Stimulated activated CD8-positive, alpha-beta memory T cell treated with anti-CD3 and anti-CD28 coated beads, Interleukin-4, amount 100 ng/mL, for 4 hours (primary cell): ENCODE measurements around the gene IL18R1.

Source experiments
- DNase-seq, 2 donors: peaks; one replicate each; pipeline ENCODE4 v3.0.0-alpha.2; 2020; ENCODE audit warnings: low read depth in 2 of 2, low spot score in 1 of 2

Gene IL18R1

DNA sequence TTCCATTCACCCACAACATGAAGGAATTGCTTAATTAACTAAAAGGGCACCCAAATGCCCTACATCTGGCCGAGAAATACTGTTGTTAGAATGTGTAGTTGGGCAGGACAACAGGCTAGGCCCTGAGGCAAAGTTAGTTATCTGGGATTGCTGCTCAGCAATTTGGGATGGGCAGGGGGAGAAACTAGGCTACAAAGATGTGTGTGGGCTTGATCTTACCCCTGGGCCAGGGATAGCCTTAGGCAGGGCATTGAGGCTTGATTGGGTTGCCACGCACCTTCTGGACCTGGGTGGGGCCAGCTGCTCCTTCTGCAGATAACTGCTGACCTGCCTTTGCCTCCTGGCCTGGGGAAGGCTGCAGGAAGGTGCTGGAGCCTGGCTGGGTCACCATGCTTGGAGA lies 76.8 kb downstream of the IL18R1 start:
- no peak for DNase-seq

DNA sequence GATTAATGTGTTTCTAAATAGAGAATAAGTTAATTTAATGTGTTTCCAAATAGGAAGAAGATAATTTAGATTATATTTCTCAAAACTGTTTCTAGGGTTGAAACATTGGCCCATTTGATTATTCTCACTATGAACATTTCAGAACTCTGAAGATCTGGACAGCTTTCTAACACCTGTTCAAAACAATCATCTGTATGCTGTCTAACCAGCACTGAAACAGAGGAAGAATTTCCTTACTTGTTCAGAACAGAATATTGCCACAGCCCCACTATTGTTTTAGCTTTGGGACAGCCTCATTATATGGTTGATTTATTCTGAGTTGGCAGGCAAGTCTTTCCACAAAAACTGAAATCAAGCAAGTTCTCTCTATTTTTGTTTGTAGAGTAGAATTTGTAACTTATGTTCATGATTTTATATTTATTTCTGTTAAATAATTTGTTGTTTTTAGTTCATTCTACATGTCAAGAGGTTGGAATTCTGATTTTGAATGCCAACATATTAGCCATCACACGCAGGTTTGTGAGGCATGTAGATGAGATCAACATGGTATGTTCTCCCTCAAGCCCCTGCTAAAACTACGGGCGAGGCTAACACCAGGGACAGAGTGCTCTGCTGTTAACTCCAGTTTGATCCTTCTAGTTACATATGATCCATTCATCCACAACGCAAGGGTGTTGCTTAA lies 78.5 kb downstream of the IL18R1 start:
- no peak for DNase-seq

DNA sequence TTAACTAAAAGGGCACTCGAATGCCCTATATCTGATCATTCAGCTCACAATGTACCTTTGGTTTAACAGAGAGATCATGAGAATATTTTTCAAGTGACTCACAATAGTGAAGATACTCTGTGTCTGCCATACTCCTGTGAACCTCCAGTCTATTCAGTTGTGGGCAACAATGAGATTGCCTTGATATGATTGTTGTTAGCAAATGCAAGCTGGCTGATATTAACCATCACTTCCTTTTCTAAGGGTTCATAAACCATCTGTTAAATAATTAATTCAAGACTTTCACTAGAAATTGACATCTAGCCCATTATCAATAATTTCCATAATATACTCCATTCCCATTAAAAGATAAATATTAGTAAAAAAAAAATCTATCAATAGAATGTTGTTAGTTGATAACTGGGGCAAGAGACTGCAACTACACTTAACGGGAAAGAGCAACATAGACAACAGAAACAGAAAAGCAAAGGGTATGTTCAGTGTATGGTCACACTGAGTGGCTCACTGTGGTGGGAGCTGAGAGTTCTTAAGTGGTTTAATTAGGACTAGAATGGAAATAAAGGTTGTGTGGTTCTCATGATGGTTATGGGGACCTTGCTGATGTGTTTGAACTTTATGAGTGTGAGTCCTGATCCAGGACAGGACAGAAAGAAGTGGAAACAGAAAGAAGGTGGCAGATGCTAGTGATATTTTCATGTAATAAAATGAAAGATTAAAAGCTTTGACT lies 79.2 kb downstream of the IL18R1 start:
- DNase-seq, result no peak

DNA sequence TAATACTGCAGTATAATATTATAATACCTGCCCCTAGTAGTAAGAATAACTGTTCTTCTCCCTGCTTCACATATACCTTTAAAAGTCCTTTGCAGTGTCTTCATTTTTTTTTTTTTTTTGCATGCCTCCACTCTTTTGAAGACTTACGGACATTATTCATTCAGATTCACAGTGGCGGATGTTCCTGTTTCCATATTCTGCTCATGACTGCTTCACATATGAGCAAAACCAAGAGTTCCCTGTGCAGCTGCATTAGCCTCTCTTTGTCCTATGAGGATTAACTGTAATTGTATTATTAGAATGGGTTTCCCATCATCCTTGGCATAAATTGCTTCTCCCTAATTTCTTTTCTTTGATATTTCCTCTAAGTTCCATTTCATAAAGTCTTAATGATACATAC lies 80.1 kb downstream of the IL18R1 start:
- DNase-seq, result no peak

DNA sequence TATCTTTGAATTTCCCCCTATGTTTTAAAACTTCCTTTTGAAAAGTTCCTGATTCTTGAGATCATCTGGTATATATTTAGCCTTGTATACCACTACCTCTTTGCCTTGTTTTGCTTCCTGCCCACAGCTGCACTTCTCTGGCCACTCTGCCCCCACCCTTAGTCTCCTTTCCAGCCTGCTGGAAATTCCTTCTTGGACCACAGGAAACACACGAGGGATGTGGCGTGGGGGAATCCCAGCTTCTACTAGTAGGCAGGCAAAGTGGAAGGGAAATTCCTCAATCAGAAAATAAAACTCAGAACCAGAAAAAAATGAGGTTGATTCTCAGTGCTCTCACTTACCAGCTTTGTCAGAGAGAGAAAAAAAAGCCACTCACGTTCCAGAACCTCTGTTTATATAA lies 80.7 kb downstream of the IL18R1 start:
- DNase-seq, result no peak

DNA sequence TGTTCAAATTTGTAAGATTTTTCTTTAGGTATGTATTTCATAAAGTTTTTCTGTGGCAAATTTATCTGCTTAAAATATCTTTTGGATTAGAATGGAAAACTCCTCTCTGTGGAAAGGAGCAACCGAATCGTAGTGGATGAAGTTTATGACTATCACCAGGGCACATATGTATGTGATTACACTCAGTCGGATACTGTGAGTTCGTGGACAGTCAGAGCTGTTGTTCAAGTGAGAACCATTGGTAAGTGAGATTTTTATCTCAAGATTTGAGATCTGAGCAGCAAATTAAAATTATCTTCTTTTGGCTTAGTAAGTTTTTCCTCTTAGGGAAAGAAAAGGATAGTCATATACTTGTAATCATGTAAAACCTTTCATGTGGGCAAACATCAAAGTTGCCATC lies 81.5 kb downstream of the IL18R1 start:
- DNase-seq, result no peak

DNA sequence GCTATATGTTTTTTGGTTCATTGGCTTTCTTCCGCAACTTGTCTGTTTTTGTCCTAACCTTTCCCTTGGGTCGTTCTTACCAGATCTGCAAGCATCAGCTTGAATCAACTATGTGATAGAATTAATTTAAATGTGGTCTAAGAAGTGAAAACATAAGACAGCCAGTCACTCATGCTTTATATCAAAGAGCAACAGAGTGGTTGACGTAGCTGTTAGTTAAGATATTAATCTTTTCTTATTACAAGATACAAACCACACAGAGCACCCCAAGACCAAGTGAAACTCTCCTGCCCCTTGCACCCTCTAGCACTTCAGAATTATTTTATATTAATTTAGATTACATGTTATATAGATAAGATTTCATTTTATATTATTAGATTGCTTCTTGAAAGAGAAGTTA lies 82.5 kb downstream of the IL18R1 start:
- DNase-seq, result no peak

DNA sequence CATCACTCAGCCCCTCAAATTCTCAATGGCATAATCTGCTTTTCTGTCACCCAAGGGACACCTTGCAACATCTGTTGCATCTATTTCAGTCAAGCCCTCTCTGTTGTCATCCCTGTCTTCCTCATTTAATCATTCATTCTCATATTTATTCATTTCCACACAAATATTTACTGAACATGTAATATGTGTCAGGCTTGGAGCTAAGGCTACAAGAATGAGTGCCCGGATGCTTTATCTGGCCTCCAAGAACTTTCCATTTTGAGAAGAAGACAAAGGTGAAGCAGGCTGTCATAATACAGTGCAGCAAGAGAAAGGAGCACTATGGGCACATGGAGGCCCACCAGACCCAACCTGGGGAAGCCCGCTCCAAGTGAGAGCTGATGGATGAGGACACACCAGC lies 83.0 kb downstream of the IL18R1 start:
- DNase-seq, result no peak

DNA sequence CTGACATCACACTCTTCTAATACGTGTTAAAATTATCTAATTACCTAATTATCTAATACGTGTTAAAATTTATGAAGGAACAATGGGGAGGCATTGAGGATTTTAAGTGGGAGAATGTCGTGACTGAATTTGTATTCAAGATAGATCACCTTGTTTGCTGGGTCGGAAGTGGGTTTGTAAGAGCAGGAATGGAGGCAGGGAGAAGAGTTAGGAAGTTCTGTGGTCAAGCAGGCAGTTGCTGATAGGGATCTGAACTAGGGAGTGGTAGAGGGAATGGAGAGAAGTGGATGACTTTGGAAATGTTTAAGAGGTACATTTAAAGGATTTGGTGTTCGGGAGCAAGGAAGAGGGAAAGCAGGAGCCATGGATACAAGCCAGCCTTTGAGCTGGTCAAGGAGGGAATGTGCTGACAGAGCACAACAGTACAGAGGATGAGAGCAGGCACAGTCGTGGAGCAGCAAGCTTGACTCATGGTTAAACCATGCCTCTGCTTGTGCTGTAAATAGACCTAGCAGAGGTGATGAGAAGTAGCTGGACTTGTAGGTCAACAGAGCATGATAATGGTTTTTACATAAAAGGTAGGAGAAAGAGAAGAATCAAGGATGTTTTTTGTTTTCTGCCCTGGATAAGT lies 83.6 kb downstream of the IL18R1 start:
- no peak for DNase-seq

DNA sequence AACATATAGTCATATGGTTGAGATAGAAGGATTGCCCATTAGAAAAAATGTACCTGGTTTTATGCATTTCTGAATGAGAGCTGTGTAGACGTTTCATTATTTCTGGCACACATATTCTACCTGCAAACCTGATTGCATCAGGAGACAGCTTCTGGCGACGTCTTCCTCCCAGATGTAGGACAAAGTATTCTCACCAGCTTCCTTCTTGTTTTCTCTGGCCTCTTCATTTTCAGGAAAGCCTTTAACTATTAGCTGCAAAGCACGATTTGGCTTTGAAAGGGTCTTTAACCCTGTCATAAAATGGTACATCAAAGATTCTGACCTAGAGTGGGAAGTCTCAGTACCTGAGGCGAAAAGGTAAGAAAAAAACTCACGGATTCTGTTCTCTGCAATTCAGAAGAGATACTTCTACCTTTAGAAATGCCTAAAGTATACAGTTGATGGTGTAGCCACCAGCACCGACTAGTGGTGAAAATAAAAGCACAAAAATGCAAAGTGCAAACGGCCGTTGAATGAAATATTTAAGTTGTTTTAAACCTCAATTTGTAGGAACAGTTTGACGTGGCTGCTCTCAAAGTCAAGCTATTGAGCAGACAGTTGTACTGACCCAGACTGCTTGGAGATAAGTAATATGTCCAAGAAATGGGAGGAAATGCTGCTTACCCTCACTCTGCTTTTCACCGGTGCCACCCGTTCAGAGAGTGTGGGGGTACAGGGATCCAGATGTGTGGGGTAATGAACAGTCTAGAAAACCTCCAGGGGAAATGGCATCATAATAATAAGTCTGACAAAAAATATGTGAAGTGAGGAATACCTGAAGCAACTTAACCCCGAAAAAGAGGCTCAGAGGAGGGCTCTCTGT lies 87.6 kb downstream of the IL18R1 start:
- peak in 1 of 2 donors; percentile 13 for DNase-seq

DNA sequence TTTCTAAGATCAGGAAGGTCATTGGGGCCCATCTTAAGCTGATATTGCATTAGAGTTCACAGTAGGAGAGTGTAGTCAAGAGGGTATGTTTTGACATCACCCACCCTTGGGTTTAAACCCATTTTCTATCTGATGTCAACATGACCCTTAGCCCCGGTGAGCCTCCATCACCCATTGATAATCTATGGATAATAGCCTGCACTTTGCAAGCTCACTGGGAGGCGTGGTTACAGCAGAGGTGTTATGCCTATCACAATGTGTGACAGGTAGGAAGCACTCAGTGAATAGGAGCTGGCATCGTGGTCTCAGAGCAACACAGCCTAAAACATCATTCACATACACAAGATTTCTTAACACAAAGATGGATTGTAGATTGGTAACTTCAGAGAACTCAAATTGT lies 88.6 kb downstream of the IL18R1 start:
- DNase-seq, result no peak

DNA sequence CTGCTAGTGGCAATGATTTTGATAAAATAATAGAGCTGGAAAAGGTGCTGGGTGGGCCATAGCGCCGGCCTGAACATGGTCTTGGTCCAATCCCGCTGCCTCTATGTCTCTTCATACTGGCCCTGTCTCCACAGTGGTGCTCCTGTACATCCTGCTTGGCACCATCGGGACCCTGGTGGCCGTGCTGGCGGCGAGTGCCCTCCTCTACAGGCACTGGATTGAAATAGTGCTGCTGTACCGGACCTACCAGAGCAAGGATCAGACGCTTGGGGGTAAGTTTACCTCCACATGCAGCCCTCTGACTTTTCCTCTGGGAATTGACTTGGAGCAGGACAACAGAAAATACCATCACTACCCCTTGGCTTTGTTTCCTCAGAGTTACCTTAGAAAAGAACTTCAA lies 91.3 kb downstream of the IL18R1 start:
- no peak for DNase-seq
